IMR-90 (cell line): Measurements from ENCODE around the gene CD84. TPM values are rescaled to one million over a fixed set of nuclear protein-coding genes. Genes with fewer than 3 reads are reported as not detected.

Source experiments
- ATAC-seq: fragments of 200-7000 bp; cut with Tn5 transposase; 2 replicates; pipeline ENCODE4 v1.9.1; 2020; ENCODE audit warnings: low read depth, mild to moderate bottlenecking, moderate library complexity
- BruUV-seq: library from RNA; stranded (reverse); fragments of 400-500 nt; replicated peaks from 2 replicates; lab custom pipeline; 2021; lab: Mats Ljungman, UMichigan
- CTCF ChIA-PET: fragments of 300-600 bp; formaldehyde crosslinking; extraction: SDS; loops from one replicate; lab custom pipeline; 2021; ENCODE audit warnings: antibody characterized with exemption; lab: Yijun Ruan, JAX
- POLR2A ChIA-PET: fragments of 300-600 bp; sonication (Branson Sonifier 250); formaldehyde crosslinking; loops from one replicate; lab custom pipeline; 2022; ENCODE audit warnings: antibody characterized with exemption; ENCODE audit not compliant: unreplicated experiment; lab: Charles Lee
- DNase-seq: peaks from one replicate; pipeline ENCODE4 v3.0.0; 2013
- H2AFZ ChIP-seq: replicated peaks from 2 replicates; pipeline ENCODE3; 2013; ENCODE audit warnings: low read length, mild to moderate bottlenecking; ENCODE audit not compliant: poor library complexity
- H2AK5ac ChIP-seq: 2 replicates; pipeline ENCODE4 v1.6.1; 2013; ENCODE audit warnings: low read depth, low read length, inconsistent platforms
- H2AK9ac ChIP-seq: replicated peaks from 2 replicates; pipeline ENCODE3; 2013; ENCODE audit warnings: mild to moderate bottlenecking, low read depth, low read length, moderate library complexity; ENCODE audit not compliant: poor library complexity
- H2BK120ac ChIP-seq: 2 replicates; pipeline ENCODE4 v1.6.1; 2013; ENCODE audit warnings: low read depth, low read length, inconsistent platforms
- H2BK15ac ChIP-seq: 3 replicates; pipeline ENCODE4 v1.6.1; 2013; ENCODE audit warnings: low read depth, low read length, inconsistent platforms
- H2BK20ac ChIP-seq: 2 replicates; pipeline ENCODE4 v1.6.1; 2013; ENCODE audit warnings: low read depth, mild to moderate bottlenecking, inconsistent platforms, low read length, moderate library complexity
- H2BK5ac ChIP-seq: 2 replicates; pipeline ENCODE4 v1.6.1; 2013; ENCODE audit warnings: mild to moderate bottlenecking, low read depth, low read length, inconsistent platforms; ENCODE audit not compliant: poor library complexity, severe bottlenecking
- H3K14ac ChIP-seq: replicated peaks from 2 replicates; pipeline ENCODE4 v1.6.1; 2013; ENCODE audit warnings: low read depth, low read length, inconsistent platforms
- H3K18ac ChIP-seq: 2 replicates; pipeline ENCODE4 v1.6.1; 2013; ENCODE audit warnings: low read depth, low read length, control low read depth
- H3K23ac ChIP-seq: 2 replicates; pipeline ENCODE4 v1.6.1; 2013; ENCODE audit warnings: low read depth, low read length, inconsistent platforms
- H3K27ac ChIP-seq: 2 replicates; pipeline ENCODE4 v1.5.1; 2013; ENCODE audit warnings: mild to moderate bottlenecking, control low read depth, low read length; ENCODE audit not compliant: insufficient read depth
- H3K27me3 ChIP-seq: 2 replicates; pipeline ENCODE4 v1.6.1; 2013; ENCODE audit warnings: low read length; ENCODE audit not compliant: control insufficient read depth, insufficient read depth
- H3K36me3 ChIP-seq: 2 replicates; pipeline ENCODE4 v1.6.1; 2013; ENCODE audit warnings: low read length, mixed read lengths; ENCODE audit not compliant: control insufficient read depth, insufficient read depth
- H3K4ac ChIP-seq: 2 replicates; pipeline ENCODE4 v1.6.1; 2013; ENCODE audit warnings: low read depth, low read length, inconsistent platforms
- H3K4me1 ChIP-seq: 2 replicates; pipeline ENCODE4 v1.6.1; 2013; ENCODE audit warnings: low read length, mixed read lengths; ENCODE audit not compliant: control insufficient read depth, insufficient read depth
- H3K4me2 ChIP-seq: 2 replicates; pipeline ENCODE4 v1.6.1; 2013; ENCODE audit warnings: low read depth, mild to moderate bottlenecking, control low read depth, low read length, moderate library complexity
- H3K4me3 ChIP-seq: 2 replicates; pipeline ENCODE4 v1.5.1; 2013; ENCODE audit warnings: low read depth, mild to moderate bottlenecking, control low read depth, low read length, moderate library complexity; ENCODE audit not compliant: insufficient read depth
- H3K56ac ChIP-seq: 2 replicates; pipeline ENCODE4 v1.6.1; 2013; ENCODE audit warnings: low read length, inconsistent platforms; ENCODE audit not compliant: insufficient read depth; ENCODE audit errors: extremely low read depth
- H3K79me1 ChIP-seq, 2 experiments: 2 replicates each; pipeline ENCODE4 v1.6.1; 2013; ENCODE audit warnings: low read length in 2 of 2, inconsistent platforms in 1 of 2, low read depth in 1 of 2
- H3K9ac ChIP-seq: 2 replicates; pipeline ENCODE4 v1.6.1; 2013; ENCODE audit warnings: low read depth, low read length, control low read depth
- H3K9me1 ChIP-seq: 2 replicates; pipeline ENCODE4 v1.6.1; 2013; ENCODE audit warnings: low read length, inconsistent platforms; ENCODE audit not compliant: insufficient read depth
- H3K9me3 ChIP-seq: 2 replicates; pipeline ENCODE4 v1.6.1; 2013; ENCODE audit warnings: low read length; ENCODE audit not compliant: control insufficient read depth, insufficient read depth
- H4K20me1 ChIP-seq: 2 replicates; pipeline ENCODE4 v1.6.1; 2013; ENCODE audit warnings: low read length, inconsistent platforms; ENCODE audit not compliant: insufficient read depth
- H4K5ac ChIP-seq: 2 replicates; pipeline ENCODE4 v1.6.1; 2013; ENCODE audit warnings: mild to moderate bottlenecking, low read depth, low read length, control low read depth
- H4K8ac ChIP-seq, 2 experiments: 2 replicates each; pipeline ENCODE4 v1.6.1; 2013; ENCODE audit warnings: low read depth in 2 of 2, low read length in 2 of 2, control low read depth in 1 of 2, inconsistent platforms in 1 of 2
- H4K91ac ChIP-seq: 2 replicates; pipeline ENCODE4 v1.6.1; 2013; ENCODE audit warnings: low read depth, low read length, inconsistent platforms; ENCODE audit not compliant: insufficient read depth
- ELK1 ChIP-seq: fragments of 150-350 bp; IDR thresholded peaks from 2 replicates; pipeline ENCODE4 v1.6.1; 2016; ENCODE audit warnings: low read depth, mild to moderate bottlenecking, low read length, moderate library complexity, borderline replicate concordance
- MXI1 ChIP-seq: IDR thresholded peaks from 2 replicates; pipeline ENCODE4 v1.6.1; 2012; ENCODE audit warnings: low read depth, mild to moderate bottlenecking, low read length, moderate library complexity, borderline replicate concordance
- NFE2L2 ChIP-seq: fragments of 150-350 bp; IDR thresholded peaks from 2 replicates; pipeline ENCODE4 v1.6.1; 2016; ENCODE audit warnings: low read depth, mild to moderate bottlenecking, low read length
- RAD21 ChIP-seq: IDR thresholded peaks from 2 replicates; pipeline ENCODE4 v1.6.1; 2012; ENCODE audit warnings: low read length, improper control_type of control experiment
- WGBS, 2 experiments: methylation state at CpG; one replicate each; pipeline versions ENCODE4 v1.1.5 to v1.1.7; 2013; ENCODE audit warnings: missing lambda C conversion rate in 2 of 2; ENCODE audit not compliant: insufficient read length in 1 of 2; ENCODE audit errors: extremely low coverage in 2 of 2; 5-methylcytosine and 5-hydroxymethylcytosine counted together
- dilution Hi-C: fragments of 300-500 bp; cut with HindIII; formaldehyde crosslinking; loops from one replicate; pipeline ENCODE4 v1.14.3; 2018; ENCODE audit warnings: low sequenced_read_pairs; ENCODE audit not compliant: unreplicated experiment
- in situ Hi-C: fragments of 300-500 bp; cut with MboI; formaldehyde crosslinking; loops from 3 replicates; pipeline ENCODE4 v1.14.3; 2019; ENCODE audit warnings: low sequenced_read_pairs, inconsistent platforms, mixed read lengths
- intact Hi-C: fragments of 100-400 bp; cut with micrococcal nuclease; formaldehyde crosslinking; loops from 2 replicates; pipeline ENCODE4 v1.10.0; 2022
- polyA plus RNA-seq, 3 experiments: library from polyadenylated mRNA; depleted of rRNA; stranded (reverse); fragments of >200 nt; gene quantifications; 2 replicates each; pipeline ENCODE4 v1.2.3, GENCODE V29; 2012; ENCODE audit warnings: low replicate concordance in 1 of 3
- total RNA-seq: library from RNA; depleted of rRNA; stranded (reverse); fragments of >200 nt; gene quantifications from 2 replicates; pipeline ENCODE4 v1.2.3, GENCODE V29; 2012

The CD84 gene
- total and polyA plus RNA-seq, 2 of the 4 experiments (the other 2 are of a cell fraction): not detected

GRCh38 chr1:160496334-160496733, 83.0 kb downstream of the CD84 start:
- BruUV-seq: no TSS peak
- Histone ChIP-seq H3K79me1 (no peaks in the 10 kb centered on the region), H3K14ac (no peak overlapping the region), H3K9me1 (no peaks in the 10 kb centered on the region), H4K8ac (no peak overlapping the region), H3K56ac (no peak overlapping the region), H3K18ac (no peak overlapping the region), H2AK9ac (no peak overlapping the region), H2BK15ac (no peak overlapping the region), H2AK5ac (no peak overlapping the region), H2BK120ac (no peak overlapping the region), H3K27ac (no peak overlapping the region), H2AFZ (no peak overlapping the region), H3K23ac (no peak overlapping the region), H3K4ac (no peak overlapping the region), H3K36me3 (no peaks in the 10 kb centered on the region), H3K9ac (no peak overlapping the region), H3K9me3 (no peaks in the 10 kb centered on the region), H4K91ac (no peak overlapping the region), H2BK5ac (no peak overlapping the region), H3K4me2 (no peak overlapping the region), H4K5ac (no peak overlapping the region), H3K4me3 (no peak overlapping the region), H4K20me1 (no peaks in the 10 kb centered on the region), H2BK20ac (no peak overlapping the region), H3K27me3 (no peaks in the 10 kb centered on the region), H3K4me1 (no peaks in the 10 kb centered on the region)
- intact Hi-C loops: no loop called here
- TF ChIP-seq ELK1: no peak
- no peak for TF ChIP-seq MXI1
- no peak for TF ChIP-seq RAD21
- no peak for TF ChIP-seq NFE2L2
- DNase-seq (no peak), ATAC-seq (no peak)
- in situ Hi-C loops: no loop called here
- dilution Hi-C loops: no loop called here
- no CpG with 5 or more reads among the region's 4 CpGs for WGBS, 2 experiments
- ChIA-PET CTCF (interaction anchor here (0.6 kb wide), 1 partner anchor 52 kb away, joined by 3 read pairs; no protein-coding TSS in a partner anchor), POLR2A (no interaction called here)
